Measurements from ENCODE around the gene SHCBP1L. TPM values are rescaled to one million over a fixed set of nuclear protein-coding genes. Genes with fewer than 3 reads are reported as not detected.

The SHCBP1L gene
- total RNA-seq, 2 experiments from 2014 or later: 1.5 TPM; not detected in 1

DNA sequence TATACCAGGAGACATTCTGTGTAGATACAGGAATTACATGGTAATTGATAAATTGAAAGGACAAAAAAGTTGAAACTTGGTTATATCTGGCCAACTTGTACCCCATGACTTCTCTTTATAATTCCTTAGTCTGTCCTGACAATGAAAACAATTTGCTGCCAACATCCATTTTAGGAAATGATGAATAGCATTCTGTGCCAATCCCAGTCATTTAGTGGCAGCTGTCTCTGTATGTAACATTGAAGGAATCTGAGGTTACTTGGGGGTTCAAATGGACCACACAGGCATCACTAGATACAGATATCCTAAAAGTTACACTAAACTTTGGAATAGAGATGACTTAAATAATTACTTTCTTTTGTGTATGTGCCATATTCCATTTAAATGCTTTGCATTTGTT, 75.6 kb downstream of the SHCBP1L start:
- peaks cover 100% of the 10 kb centered on the region for H3K36me3 ChIP-seq (ENCODE audit: insufficient read depth, low read length)
- no TSS peak for BruUV-seq (replicated peaks)
- H3K4me1 ChIP-seq (ENCODE audit: insufficient read depth, low read length, poor library complexity, severe bottlenecking): no peaks in the 10 kb centered on the region
- H3K4me3 ChIP-seq (ENCODE audit: low read depth, low read length, poor library complexity, severe bottlenecking): no peak overlapping the region
- no peak overlapping the region for H3K27ac ChIP-seq (ENCODE audit: low read depth, low read length, poor library complexity, severe bottlenecking)
- 0 out of 2 replicates have a peak, but pooled peaks cover 4% of the 10 kb centered on the region for H4K20me1 ChIP-seq (ENCODE audit: insufficient read depth, low read length)
- no peak for DNase-seq (ENCODE audit: low spot score)
- H3K79me2 ChIP-seq (ENCODE audit: insufficient read depth, low read depth, low read length): peaks cover 8% of the 10 kb centered on the region; the same call in 1 of the 2 replicates
- POLR2A ChIA-PET: no interaction called here
- TF ChIP-seq, protein P1, sequence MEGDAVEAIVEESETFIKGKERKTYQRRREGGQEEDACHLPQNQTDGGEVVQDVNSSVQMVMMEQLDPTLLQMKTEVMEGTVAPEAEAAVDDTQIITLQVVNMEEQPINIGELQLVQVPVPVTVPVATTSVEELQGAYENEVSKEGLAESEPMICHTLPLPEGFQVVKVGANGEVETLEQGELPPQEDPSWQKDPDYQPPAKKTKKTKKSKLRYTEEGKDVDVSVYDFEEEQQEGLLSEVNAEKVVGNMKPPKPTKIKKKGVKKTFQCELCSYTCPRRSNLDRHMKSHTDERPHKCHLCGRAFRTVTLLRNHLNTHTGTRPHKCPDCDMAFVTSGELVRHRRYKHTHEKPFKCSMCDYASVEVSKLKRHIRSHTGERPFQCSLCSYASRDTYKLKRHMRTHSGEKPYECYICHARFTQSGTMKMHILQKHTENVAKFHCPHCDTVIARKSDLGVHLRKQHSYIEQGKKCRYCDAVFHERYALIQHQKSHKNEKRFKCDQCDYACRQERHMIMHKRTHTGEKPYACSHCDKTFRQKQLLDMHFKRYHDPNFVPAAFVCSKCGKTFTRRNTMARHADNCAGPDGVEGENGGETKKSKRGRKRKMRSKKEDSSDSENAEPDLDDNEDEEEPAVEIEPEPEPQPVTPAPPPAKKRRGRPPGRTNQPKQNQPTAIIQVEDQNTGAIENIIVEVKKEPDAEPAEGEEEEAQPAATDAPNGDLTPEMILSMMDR (conservative IDR thresholded peaks at IDR 0.05; ENCODE audit: low read length): no peak
- TF ChIP-seq EZH2phosphoT487 (IDR thresholded peaks at IDR 0.05; ENCODE audit: borderline replicate concordance, low read depth, low read length): no peak
- no peak overlapping the region for H2AFZ ChIP-seq (ENCODE audit: low read length)
- intact Hi-C loops (cut with micrococcal nuclease; ENCODE audit: unreplicated experiment): no loop called here
- CTCF ChIA-PET (ENCODE audit: unreplicated experiment): no interaction called here
- no peak overlapping the region for H3K4me2 ChIP-seq (ENCODE audit: low read length)
- no peaks in the 10 kb centered on the region for H3K9me3 ChIP-seq (ENCODE audit: low read length)
- no peaks in the 10 kb centered on the region for H3K9me2 ChIP-seq (ENCODE audit: insufficient read depth, low read length)

DNA sequence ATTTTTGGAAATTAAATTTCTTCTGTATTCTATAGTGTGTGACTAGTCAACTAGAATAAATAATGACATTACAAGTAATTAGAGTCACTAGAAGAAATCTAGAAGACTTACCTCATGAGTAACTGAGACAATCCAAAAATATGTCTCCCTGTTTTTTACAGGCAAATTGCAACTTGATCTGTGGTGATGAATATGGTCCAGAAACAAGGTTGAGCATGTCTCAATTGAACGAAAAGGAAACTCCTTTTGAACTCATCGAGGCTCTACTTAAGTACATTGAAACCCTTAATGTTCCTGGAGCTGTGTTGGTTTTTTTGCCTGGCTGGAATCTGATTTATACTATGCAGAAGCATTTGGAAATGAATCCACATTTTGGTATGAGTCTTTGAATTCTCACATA, 77.1 kb downstream of the SHCBP1L start:
- ChIA-PET POLR2A (interaction anchor here (1.1 kb wide), 1 partner anchor 11 kb away, joined by 3 read pairs; no protein-coding TSS in a partner anchor), CTCF (ENCODE audit: unreplicated experiment) (no interaction called here)
- H3K9me2 ChIP-seq (ENCODE audit: insufficient read depth, low read length): no peaks in the 10 kb centered on the region
- BruUV-seq (replicated peaks): no TSS peak
- no peak overlapping the region for H2AFZ ChIP-seq (ENCODE audit: low read length)
- DNase-seq (ENCODE audit: low spot score): no peak
- TF ChIP-seq, protein P1 (conservative IDR thresholded peaks at IDR 0.05; ENCODE audit: low read length): no peak
- no peak for TF ChIP-seq EZH2phosphoT487 (IDR thresholded peaks at IDR 0.05; ENCODE audit: borderline replicate concordance, low read depth, low read length)
- intact Hi-C loops (cut with micrococcal nuclease; ENCODE audit: unreplicated experiment): loop anchor here (2.0 kb wide), 1 partner anchor 15 kb away; no protein-coding TSS in a partner anchor
- no peaks in the 10 kb centered on the region for H3K4me1 ChIP-seq (ENCODE audit: insufficient read depth, low read length, poor library complexity, severe bottlenecking)
- H3K27ac ChIP-seq (ENCODE audit: low read depth, low read length, poor library complexity, severe bottlenecking): no peak overlapping the region
- peaks cover 5% of the 10 kb centered on the region; the same call in 1 of the 2 replicates for H3K79me2 ChIP-seq (ENCODE audit: insufficient read depth, low read depth, low read length)
- no peaks in the 10 kb centered on the region for H3K9me3 ChIP-seq (ENCODE audit: low read length)
- peaks cover 100% of the 10 kb centered on the region for H3K36me3 ChIP-seq (ENCODE audit: insufficient read depth, low read length)
- H3K4me2 ChIP-seq (ENCODE audit: low read length): no peak overlapping the region
- H4K20me1 ChIP-seq (ENCODE audit: insufficient read depth, low read length): no peaks in the 10 kb centered on the region
- no peak overlapping the region for H3K4me3 ChIP-seq (ENCODE audit: low read depth, low read length, poor library complexity, severe bottlenecking)

DNA sequence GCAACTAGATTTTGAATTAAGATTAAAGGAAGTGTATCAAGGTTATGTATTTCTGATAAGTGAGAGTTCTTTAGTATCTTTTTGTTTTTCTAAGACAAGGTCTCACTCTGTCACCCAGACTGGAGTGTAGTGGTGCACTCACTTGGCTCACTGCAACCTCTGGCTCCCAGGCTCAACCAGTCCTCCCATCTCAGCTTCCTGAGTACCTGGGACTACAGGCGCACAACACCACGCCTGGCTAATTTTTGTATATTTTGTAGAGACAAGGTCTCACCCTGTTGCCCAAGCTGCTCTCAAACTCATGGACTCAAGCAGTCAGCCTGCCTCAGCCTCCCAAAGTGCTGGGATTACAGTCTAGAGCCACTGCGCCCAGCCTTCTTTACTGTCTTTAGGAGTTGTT, 80.1 kb downstream of the SHCBP1L start:
- BruUV-seq (replicated peaks): no TSS peak
- H4K20me1 ChIP-seq (ENCODE audit: insufficient read depth, low read length): no peaks in the 10 kb centered on the region
- no peak overlapping the region for H3K4me2 ChIP-seq (ENCODE audit: low read length)
- H3K4me1 ChIP-seq (ENCODE audit: insufficient read depth, low read length, poor library complexity, severe bottlenecking): no peaks in the 10 kb centered on the region
- intact Hi-C loops (cut with micrococcal nuclease; ENCODE audit: unreplicated experiment): no loop called here
- no peak overlapping the region for H3K4me3 ChIP-seq (ENCODE audit: low read depth, low read length, poor library complexity, severe bottlenecking)
- no peaks in the 10 kb centered on the region for H3K9me2 ChIP-seq (ENCODE audit: insufficient read depth, low read length)
- TF ChIP-seq, protein P1 (conservative IDR thresholded peaks at IDR 0.05; ENCODE audit: low read length): no peak
- no peak for TF ChIP-seq EZH2phosphoT487 (IDR thresholded peaks at IDR 0.05; ENCODE audit: borderline replicate concordance, low read depth, low read length)
- no peak overlapping the region for H3K27ac ChIP-seq (ENCODE audit: low read depth, low read length, poor library complexity, severe bottlenecking)
- peaks cover 13% of the 10 kb centered on the region; the same call in 1 of the 2 replicates for H3K79me2 ChIP-seq (ENCODE audit: insufficient read depth, low read depth, low read length)
- ChIA-PET POLR2A (interaction anchor here (0.5 to 1.2 kb wide), 3 partner anchors 9 to 206 kb away, joined by 3 to 4 read pairs (median 3); no protein-coding TSS in a partner anchor), CTCF (ENCODE audit: unreplicated experiment) (no interaction called here)
- DNase-seq (ENCODE audit: low spot score): no peak
- no peak overlapping the region for H2AFZ ChIP-seq (ENCODE audit: low read length)
- H3K36me3 ChIP-seq (ENCODE audit: insufficient read depth, low read length): peaks cover 100% of the 10 kb centered on the region
- no peaks in the 10 kb centered on the region for H3K9me3 ChIP-seq (ENCODE audit: low read length)
